GM12891 (cell line): ENCODE data around the gene PSME3IP1.

Experiments used
- DNase-seq: peaks from one replicate; pipeline ENCODE4 v3.0.0; 2011; ENCODE audit warnings: low spot score; ENCODE audit not compliant: insufficient read length
- FAIRE-seq: peaks from 2 replicates; lab custom pipeline; 2011; peaks lifted over from hg19 to GRCh38; lab: Jason Lieb, UNC
- PAX5 ChIP-seq: IDR thresholded peaks from 2 replicates; pipeline ENCODE4 v1.6.1; 2011; ENCODE audit warnings: low read length, moderate library complexity, mild to moderate bottlenecking; ENCODE audit not compliant: insufficient read depth, severe bottlenecking
- POLR2A ChIP-seq: IDR thresholded peaks from 2 replicates; pipeline ENCODE4 v1.6.1; 2011; ENCODE audit warnings: low read depth, low read length, control low read depth
- POLR2AphosphoS5 ChIP-seq: IDR thresholded peaks from 2 replicates; pipeline ENCODE4 v1.6.1; 2011; ENCODE audit warnings: low read depth, low read length, control low read depth
- POU2F2 ChIP-seq: IDR thresholded peaks from 2 replicates; pipeline ENCODE4 v1.6.1; 2011; ENCODE audit warnings: low read depth, mild to moderate bottlenecking, control low read depth, low read length, moderate library complexity
- SPI1 ChIP-seq: IDR thresholded peaks from 2 replicates; pipeline ENCODE4 v1.6.1; 2011; ENCODE audit warnings: low read depth, low read length, control low read depth
- TAF1 ChIP-seq: IDR thresholded peaks from 2 replicates; pipeline ENCODE4 v1.6.1; 2011; ENCODE audit warnings: low read depth, low read length, control low read depth

Gene PSME3IP1

GRCh38 chr16:57127836-57128235 lies 58.0 kb downstream of the PSME3IP1 start:
- FAIRE-seq: no peak
- TF ChIP-seq PAX5: no peak
- no peak for TF ChIP-seq SPI1
- TF ChIP-seq POU2F2: no peak
- no peak for TF ChIP-seq POLR2AphosphoS5
- TF ChIP-seq TAF1: no peak
- no peak for TF ChIP-seq POLR2A

GRCh38 chr16:57127037-57127763 lies 58.6 kb downstream of the PSME3IP1 start:
- DNase-seq: no peak

More at GRCh38 chr16:57127836-57128235, 58.0 kb downstream of the PSME3IP1 start:
- no peak for DNase-seq

GRCh38 chr16:57126411-57126810 lies 59.4 kb downstream of the PSME3IP1 start:
- TF ChIP-seq POU2F2 (no peak), PAX5 (no peak), POLR2AphosphoS5 (no peak), TAF1 (no peak), SPI1 (no peak), POLR2A (no peak)
- FAIRE-seq (no peak), DNase-seq (no peak)

More at GRCh38 chr16:57127037-57127763, 58.6 kb downstream of the PSME3IP1 start:
- TF ChIP-seq POLR2A: no peak
- TF ChIP-seq POU2F2: no peak
- no peak for TF ChIP-seq TAF1
- TF ChIP-seq SPI1: no peak
- TF ChIP-seq PAX5: no peak
- no peak for TF ChIP-seq POLR2AphosphoS5
- FAIRE-seq: peak; percentile 52

GRCh38 chr16:57125969-57126368 lies 59.9 kb downstream of the PSME3IP1 start:
- DNase-seq: no peak
- FAIRE-seq: no peak
- TF ChIP-seq POLR2AphosphoS5: no peak
- no peak for TF ChIP-seq TAF1
- no peak for TF ChIP-seq POU2F2
- no peak for TF ChIP-seq PAX5
- no peak for TF ChIP-seq SPI1
- TF ChIP-seq POLR2A: no peak

- FAIRE-seq: no peak
- TF ChIP-seq TAF1 (no peak), POLR2A (no peak), POLR2AphosphoS5 (no peak), SPI1 (no peak), POU2F2 (no peak), PAX5 (no peak)
These were observed 60.5 kb downstream of the PSME3IP1 start for GRCh38 chr16:57125376-57125775.

GRCh38 chr16:57123974-57124674 lies 61.7 kb downstream of the PSME3IP1 start:
- DNase-seq: no peak
- no peak for FAIRE-seq
- TF ChIP-seq SPI1 (no peak), PAX5 (no peak), TAF1 (no peak), POU2F2 (no peak), POLR2AphosphoS5 (no peak), POLR2A (no peak)

More at GRCh38 chr16:57125376-57125775, 60.5 kb downstream of the PSME3IP1 start:
- no peak for DNase-seq

- DNase-seq (no peak), FAIRE-seq (no peak)
- no peak for TF ChIP-seq SPI1
- TF ChIP-seq POLR2A: no peak
- TF ChIP-seq POLR2AphosphoS5: no peak
- TF ChIP-seq POU2F2: no peak
These were observed 62.4 kb downstream of the PSME3IP1 start for GRCh38 chr16:57123216-57123973.

GRCh38 chr16:57118461-57119084 lies 67.3 kb downstream of the PSME3IP1 start:
- DNase-seq (no peak), FAIRE-seq (no peak)
- TF ChIP-seq TAF1: no peak
- TF ChIP-seq PAX5: no peak
- TF ChIP-seq POU2F2: no peak
- no peak for TF ChIP-seq SPI1
- no peak for TF ChIP-seq POLR2A
- no peak for TF ChIP-seq POLR2AphosphoS5

GRCh38 chr16:57115514-57116182 lies 70.2 kb downstream of the PSME3IP1 start:
- FAIRE-seq (no peak), DNase-seq (no peak)
- TF ChIP-seq PAX5 (no peak), POLR2A (no peak), POLR2AphosphoS5 (no peak), POU2F2 (no peak), TAF1 (no peak), SPI1 (no peak)
